Endodermal cell (in vitro differentiated cells): ENCODE measurements around the gene SLC25A21. TPM values are rescaled to one million over a fixed set of nuclear protein-coding genes. Genes with fewer than 3 reads are reported as not detected.

Experiments used
- DNase-seq: peaks from one replicate; pipeline ENCODE4 v3.0.0-alpha.2; 2017
- H3K27ac ChIP-seq: 2 replicates; pipeline ENCODE4 v1.5.1; 2013; ENCODE audit warnings: mild to moderate bottlenecking, low read depth, low read length, moderate library complexity
- H3K27me3 ChIP-seq: 2 replicates; pipeline ENCODE4 v1.6.1; 2013; ENCODE audit warnings: mild to moderate bottlenecking, low read length, moderate library complexity; ENCODE audit not compliant: insufficient read depth, control insufficient read depth, poor library complexity, severe bottlenecking
- H3K36me3 ChIP-seq: 2 replicates; pipeline ENCODE4 v1.7.0; 2013; ENCODE audit warnings: mild to moderate bottlenecking, low read length, moderate library complexity; ENCODE audit not compliant: control insufficient read depth, insufficient read depth
- H3K4me1 ChIP-seq: one replicate; pipeline ENCODE4 v1.7.0; 2013; ENCODE audit warnings: low read length; ENCODE audit not compliant: control insufficient read depth, insufficient read depth
- H3K4me3 ChIP-seq: 2 replicates; pipeline ENCODE4 v1.5.1; 2013; ENCODE audit warnings: mild to moderate bottlenecking, low read length, moderate library complexity
- H3K9ac ChIP-seq: 2 replicates; pipeline ENCODE4 v1.6.1; 2013; ENCODE audit warnings: mild to moderate bottlenecking, low read length, moderate library complexity; ENCODE audit not compliant: poor library complexity, severe bottlenecking; ENCODE audit errors: extremely low read depth
- H3K9me3 ChIP-seq: 2 replicates; pipeline ENCODE4 v1.6.1; 2013; ENCODE audit warnings: mild to moderate bottlenecking, low read length, moderate library complexity; ENCODE audit not compliant: control insufficient read depth
- H3K27ac Mint-ChIP-seq: 2 replicates; pipeline ENCODE4 v1.8.0; 2020; ENCODE audit warnings: mixed read lengths
- H3K27me3 Mint-ChIP-seq: 2 replicates; pipeline ENCODE4 v1.8.0; 2021; ENCODE audit warnings: mild to moderate bottlenecking, mixed read lengths; ENCODE audit not compliant: insufficient read depth
- H3K36me3 Mint-ChIP-seq: 2 replicates; pipeline ENCODE4 v1.8.0; 2020; ENCODE audit warnings: low read depth, mixed read lengths
- H3K4me1 Mint-ChIP-seq: 2 replicates; pipeline ENCODE4 v1.8.0; 2020; ENCODE audit warnings: mixed read lengths
- H3K4me3 Mint-ChIP-seq: 2 replicates; pipeline ENCODE4 v1.8.0; 2020; ENCODE audit warnings: mild to moderate bottlenecking, moderate library complexity, mixed read lengths
- H3K9me3 Mint-ChIP-seq: 2 replicates; pipeline ENCODE4 v1.8.0; 2020; ENCODE audit warnings: mild to moderate bottlenecking, mixed read lengths
- WGBS, 2 experiments: methylation state at CpG; one replicate each; pipeline versions ENCODE4 v1.1.5 to v1.1.7; 2013; ENCODE audit warnings: missing lambda C conversion rate in 2 of 2, mixed read lengths in 1 of 2; ENCODE audit not compliant: insufficient coverage in 1 of 2, insufficient read length in 1 of 2; 5-methylcytosine and 5-hydroxymethylcytosine counted together
- total RNA-seq, 2 donors: library from RNA; stranded (reverse); fragmentation: NEBNext Ultra II Directional in 1 of 2; extraction: Animal tissue kit (Norgen Biotek cat#: 25700) in 1 of 2; gene quantifications; 2 replicates in 1 of 2; 3 replicates in 1 of 2; pipeline ENCODE4 v1.2.1, GENCODE V29; 2021
- TF ChIP-seq, protein P1 (sequence below): fragments of 200-600 bp; sonication (generic); conservative IDR thresholded peaks from 2 replicates; pipeline ENCODE4 v1.5.0; 2021; ENCODE audit warnings: antibody characterized with exemption, mild to moderate bottlenecking

The SLC25A21 gene
- total RNA-seq, 2 donors from 2014 or later = 1.9 TPM

DNA sequence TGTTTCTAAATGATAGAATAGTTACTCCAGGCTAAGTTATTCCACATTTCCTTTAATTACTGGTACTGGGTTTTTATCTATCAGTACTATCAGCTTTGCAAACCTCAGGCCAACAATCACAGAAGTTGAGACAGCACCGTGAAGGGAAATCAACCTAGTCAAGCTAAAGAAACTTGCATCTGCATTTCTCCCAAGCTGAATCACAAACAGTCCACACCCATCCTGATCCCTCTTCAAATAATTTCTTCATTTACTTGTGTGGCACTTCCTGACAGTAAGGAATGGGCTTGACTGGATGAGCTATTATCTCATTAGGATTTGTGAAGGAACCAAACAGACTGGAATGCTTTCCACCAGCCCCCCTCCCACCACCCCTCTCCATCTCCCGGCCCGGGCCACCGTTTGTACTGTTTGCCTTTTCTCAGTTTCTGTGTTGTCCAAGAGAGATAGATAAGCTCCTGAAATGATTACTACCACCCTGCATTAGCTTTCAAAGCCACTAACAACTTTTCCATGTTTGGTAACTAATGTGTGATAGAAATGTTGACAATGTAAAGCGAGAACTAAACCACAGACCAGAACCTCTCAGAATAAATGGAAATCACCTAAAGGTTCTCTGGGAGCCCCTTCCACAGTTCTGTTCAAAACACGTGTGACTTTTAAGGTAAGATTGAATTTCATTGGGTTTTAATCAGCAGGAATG is 236.3 kb downstream of the SLC25A21 start:
- no peak for DNase-seq
- Mint-ChIP-seq H3K27me3 (no peaks in the 10 kb centered on the region), H3K4me1 (peaks cover 50% of the 10 kb centered on the region), H3K27ac (no peak overlapping the region), H3K4me3 (no peak overlapping the region), H3K36me3 (no peaks in the 10 kb centered on the region), H3K9me3 (no peaks in the 10 kb centered on the region)
- H3K4me1 ChIP-seq = peaks cover 21% of the 10 kb centered on the region
- H3K27ac ChIP-seq = no peak overlapping the region
- WGBS, 2 experiments = 67 to 72% methylated on average over 2 to 6 of the region's 6 CpGs
- TF ChIP-seq, protein P1, sequence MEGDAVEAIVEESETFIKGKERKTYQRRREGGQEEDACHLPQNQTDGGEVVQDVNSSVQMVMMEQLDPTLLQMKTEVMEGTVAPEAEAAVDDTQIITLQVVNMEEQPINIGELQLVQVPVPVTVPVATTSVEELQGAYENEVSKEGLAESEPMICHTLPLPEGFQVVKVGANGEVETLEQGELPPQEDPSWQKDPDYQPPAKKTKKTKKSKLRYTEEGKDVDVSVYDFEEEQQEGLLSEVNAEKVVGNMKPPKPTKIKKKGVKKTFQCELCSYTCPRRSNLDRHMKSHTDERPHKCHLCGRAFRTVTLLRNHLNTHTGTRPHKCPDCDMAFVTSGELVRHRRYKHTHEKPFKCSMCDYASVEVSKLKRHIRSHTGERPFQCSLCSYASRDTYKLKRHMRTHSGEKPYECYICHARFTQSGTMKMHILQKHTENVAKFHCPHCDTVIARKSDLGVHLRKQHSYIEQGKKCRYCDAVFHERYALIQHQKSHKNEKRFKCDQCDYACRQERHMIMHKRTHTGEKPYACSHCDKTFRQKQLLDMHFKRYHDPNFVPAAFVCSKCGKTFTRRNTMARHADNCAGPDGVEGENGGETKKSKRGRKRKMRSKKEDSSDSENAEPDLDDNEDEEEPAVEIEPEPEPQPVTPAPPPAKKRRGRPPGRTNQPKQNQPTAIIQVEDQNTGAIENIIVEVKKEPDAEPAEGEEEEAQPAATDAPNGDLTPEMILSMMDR = no peak
- no peak overlapping the region for H3K4me3 ChIP-seq
- no peaks in the 10 kb centered on the region for H3K36me3 ChIP-seq
- no peaks in the 10 kb centered on the region for H3K27me3 ChIP-seq
- no peaks in the 10 kb centered on the region for H3K9me3 ChIP-seq
- no peak overlapping the region for H3K9ac ChIP-seq

DNA sequence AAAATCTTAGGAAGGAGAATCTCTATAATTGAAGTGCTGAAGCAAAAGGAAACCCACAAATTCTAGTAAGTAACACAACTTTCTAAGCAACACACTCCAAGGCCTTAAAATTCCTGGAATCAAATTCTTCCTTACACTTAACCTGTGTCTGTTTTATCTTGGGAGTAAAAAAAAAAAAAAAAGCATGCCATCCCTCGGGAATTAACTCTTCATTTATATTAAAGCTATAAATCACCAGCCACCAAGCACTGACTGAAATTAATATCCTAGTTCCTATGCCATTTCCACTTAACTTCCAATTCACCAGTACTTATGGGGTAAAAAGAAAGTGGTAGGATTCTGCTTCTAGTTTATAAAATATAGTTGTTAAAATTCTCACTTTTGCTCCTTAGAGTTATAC is 238.1 kb downstream of the SLC25A21 start:
- Histone ChIP-seq H3K4me3 (no peak overlapping the region), H3K27me3 (no peaks in the 10 kb centered on the region), H3K36me3 (no peaks in the 10 kb centered on the region), H3K9ac (no peak overlapping the region), H3K4me1 (peaks cover 21% of the 10 kb centered on the region), H3K27ac (no peak overlapping the region), H3K9me3 (no peaks in the 10 kb centered on the region)
- Mint-ChIP-seq H3K27me3 (peaks cover 10% of the 10 kb centered on the region), H3K4me1 (peaks cover 46% of the 10 kb centered on the region), H3K4me3 (no peak overlapping the region), H3K27ac (no peak overlapping the region), H3K9me3 (no peaks in the 10 kb centered on the region), H3K36me3 (no peaks in the 10 kb centered on the region)
- TF ChIP-seq, protein P1 = no peak
- 100% methylated on average over 1 of the region's 1 CpG; no CpG with 5 or more reads in 1 of the 2 experiments for WGBS, 2 experiments
- DNase-seq = no peak

DNA sequence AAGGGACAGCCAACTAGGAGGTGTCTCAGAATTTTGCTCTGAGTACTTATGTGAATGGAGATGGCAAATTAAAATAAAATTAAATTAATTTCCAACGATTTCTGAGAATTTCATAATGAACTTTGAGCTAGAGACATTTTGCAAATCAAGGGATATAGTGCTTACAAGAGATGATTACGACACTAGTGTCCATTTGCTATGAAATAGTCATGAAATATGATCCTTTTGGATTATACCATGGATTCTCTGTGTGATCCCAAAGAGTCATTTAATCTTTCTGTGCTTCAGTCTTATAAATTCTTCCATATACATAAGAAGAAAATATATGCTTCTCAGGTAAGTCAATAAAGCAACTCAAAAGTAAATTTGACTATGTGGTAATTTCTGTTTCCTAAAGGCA is 240.6 kb downstream of the SLC25A21 start:
- no peak overlapping the region for H3K9ac ChIP-seq
- no peak overlapping the region for H3K27ac ChIP-seq
- WGBS, 2 experiments = 90 to 92% methylated on average over 1 to 2 of the region's 2 CpGs
- no peaks in the 10 kb centered on the region for H3K36me3 ChIP-seq
- TF ChIP-seq, protein P1 = no peak
- Mint-ChIP-seq H3K27me3 (peaks cover 10% of the 10 kb centered on the region), H3K27ac (no peak overlapping the region), H3K4me3 (no peak overlapping the region), H3K36me3 (no peaks in the 10 kb centered on the region), H3K4me1 (peaks cover 35% of the 10 kb centered on the region), H3K9me3 (no peaks in the 10 kb centered on the region)
- DNase-seq = no peak
- H3K4me1 ChIP-seq = peaks cover 16% of the 10 kb centered on the region
- no peak overlapping the region for H3K4me3 ChIP-seq
- H3K27me3 ChIP-seq = no peaks in the 10 kb centered on the region
- H3K9me3 ChIP-seq = no peaks in the 10 kb centered on the region
